GM12878 (cell line): Measurements from ENCODE around the gene TREML2. TPM values are rescaled to one million over a fixed set of nuclear protein-coding genes. Genes with fewer than 3 reads are reported as not detected.
"Not testable (repeated sequence)": the region's sequence is repeated elsewhere in the genome, so short reads cannot be mapped to it uniquely, and the experiment has no call there.

Source experiments
- ATAC-seq: fragments of 200-7000 bp; cut with Tn5 transposase; 3 replicates; pipeline ENCODE4 v1.9.1; 2020; ENCODE audit warnings: mild to moderate bottlenecking, moderate library complexity
- BruUV-seq: library from RNA; stranded (reverse); fragments of 400-500 nt; replicated peaks from 2 replicates; lab custom pipeline; 2021; lab: Mats Ljungman, UMichigan
- CTCF ChIA-PET: fragments of 300-600 bp; sonication (Branson Sonifier 250); formaldehyde crosslinking; extraction: SDS; loops from one replicate; lab custom pipeline; 2021; ENCODE audit warnings: inconsistent platforms; lab: Yijun Ruan, JAX
- POLR2A ChIA-PET: fragments of 350-600 bp; formaldehyde crosslinking; extraction: SDS; loops from one replicate; lab custom pipeline; 2021; ENCODE audit warnings: inconsistent platforms; lab: Charles Lee
- RAD21 ChIA-PET: fragments of 300-600 bp; sonication (Branson Sonifier 250); formaldehyde crosslinking; loops from one replicate; lab custom pipeline; 2023; ENCODE audit warnings: antibody characterized with exemption; ENCODE audit not compliant: unreplicated experiment; lab: Charles Lee
- SMC1A ChIA-PET: fragments of 300-600 bp; sonication (Branson Sonifier 250); formaldehyde crosslinking; loops from one replicate; lab custom pipeline; 2023; ENCODE audit not compliant: unreplicated experiment, uncharacterized antibody; lab: Charles Lee
- DNase-seq: peaks from one replicate; pipeline ENCODE4 v3.0.0-alpha.2; 2011; ENCODE audit warnings: low read depth, low spot score
- FAIRE-seq: peaks from 3 replicates; lab custom pipeline; 2011; peaks lifted over from hg19 to GRCh38; lab: Jason Lieb, UNC
- H2AFZ ChIP-seq: 2 replicates; pipeline ENCODE4 v1.6.0; 2011; ENCODE audit warnings: low read depth, low read length, control low read depth; ENCODE audit not compliant: control insufficient read depth
- H3K27ac ChIP-seq: 2 replicates; pipeline ENCODE4 v1.5.1; 2011; ENCODE audit warnings: control low read depth; ENCODE audit not compliant: control insufficient read depth, insufficient read depth
- H3K27me3 ChIP-seq, 2 experiments: replicated peaks in 1 of 2; 2 replicates each; pipeline versions ENCODE4 v1.6.0 to v1.6.1; 2011; ENCODE audit warnings: low read length in 1 of 2; ENCODE audit not compliant: control insufficient read depth in 2 of 2, insufficient read depth in 2 of 2
- H3K36me3 ChIP-seq, 2 experiments: 2 replicates each; pipeline ENCODE4 v1.5.1; 2011; ENCODE audit warnings: low read length in 1 of 2; ENCODE audit not compliant: control insufficient read depth in 2 of 2, insufficient read depth in 2 of 2
- H3K4me1 ChIP-seq: 2 replicates; pipeline ENCODE4 v1.6.1; 2011; ENCODE audit warnings: mild to moderate bottlenecking, low read length, moderate library complexity, mixed read lengths; ENCODE audit not compliant: control insufficient read depth, insufficient read depth
- H3K4me2 ChIP-seq: 2 replicates; pipeline ENCODE4 v1.6.0; 2011; ENCODE audit warnings: control low read depth; ENCODE audit not compliant: control insufficient read depth, insufficient read depth
- H3K4me3 ChIP-seq: fragments of 200-600 bp; sonication (generic); 2 replicates; pipeline ENCODE4 v1.5.1; 2016
- H3K79me2 ChIP-seq: 2 replicates; pipeline ENCODE4 v1.6.0; 2011; ENCODE audit warnings: low read length; ENCODE audit not compliant: control insufficient read depth, insufficient read depth
- H3K9ac ChIP-seq: 2 replicates; pipeline ENCODE4 v1.8.0; 2011; ENCODE audit warnings: low read length, control low read depth, mixed read lengths; ENCODE audit not compliant: control insufficient read depth, insufficient read depth
- H3K9me3 ChIP-seq: replicated peaks from 3 replicates; pipeline ENCODE4 v1.5.1; 2011; ENCODE audit warnings: mild to moderate bottlenecking, low read length; ENCODE audit not compliant: control insufficient read depth, insufficient read depth
- H4K20me1 ChIP-seq: 2 replicates; pipeline ENCODE4 v1.6.0; 2011; ENCODE audit not compliant: control insufficient read depth, insufficient read depth
- ELK1 ChIP-seq: IDR thresholded peaks from 2 replicates; pipeline ENCODE4 v1.6.1; 2012; ENCODE audit warnings: low read depth, low read length, improper control_type of control experiment
- PKNOX1 ChIP-seq: fragments of 450-650 bp; IDR thresholded peaks from 2 replicates; pipeline ENCODE4 v1.6.1; 2016; ENCODE audit warnings: mild to moderate bottlenecking
- USF2 ChIP-seq: IDR thresholded peaks from 2 replicates; pipeline ENCODE4 v1.6.1; 2011; ENCODE audit warnings: low read depth, low read length, improper control_type of control experiment, borderline replicate concordance
- WGBS: methylation state at CpG from one replicate; pipeline ENCODE4 v1.1.6; 2016; ENCODE audit warnings: low lambda C conversion rate; ENCODE audit not compliant: insufficient replicate concordance, insufficient coverage; ENCODE audit errors: missing lambda C conversion rate; 5-methylcytosine and 5-hydroxymethylcytosine counted together
- in situ Hi-C: fragments of 300-500 bp; cut with MboI; formaldehyde crosslinking; loops from 9 replicates; pipeline ENCODE4 v1.14.3; 2018; ENCODE audit warnings: mixed read lengths
- intact Hi-C: fragments of 100-400 bp; cut with micrococcal nuclease; formaldehyde crosslinking; loops from one replicate; pipeline ENCODE4 v1.14.2; 2022; ENCODE audit not compliant: unreplicated experiment
- polyA plus RNA-seq, 11 experiments: library from polyadenylated mRNA; depleted of rRNA in 4 of 11; unstranded in 6 of 11; stranded (reverse) in 5 of 11; fragments of >200 nt; fragmentation: Nextera tagmentation in 4 of 11; fragmentation: Illumina TruSeq in 1 of 11; extraction: Ambion mirVana in 4 of 11; extraction: Trizol in 1 of 11; gene quantifications; 1 replicate in 1 of 11; 2 replicates in 10 of 11; pipeline versions ENCODE4 v1.2.1 to v1.2.3, GENCODE V29; 2011 to 2016; ENCODE audit warnings: inconsistent platforms in 2 of 11, missing spikeins in 2 of 11, low read depth in 1 of 11
- total RNA-seq, 4 experiments: library from RNA; depleted of rRNA in 3 of 4; stranded (reverse); fragments of >200 nt in 3 of 4; fragmentation: Illumina TruSeq in 1 of 4; extraction: Trizol in 1 of 4; gene quantifications; 2 replicates each; pipeline versions ENCODE4 v1.2.1 to v1.2.3, GENCODE V29; 2013 to 2021

Gene TREML2
- total and polyA plus RNA-seq, 10 of the 15 experiments (the other 5 are each of a cell fraction or from before 2014, with no cell fraction given) = 0.49 to 9.1 (median 7.3) TPM

- not testable (repeated sequence) for FAIRE-seq, H3K27ac ChIP-seq, H3K27me3 ChIP-seq, H2AFZ ChIP-seq
- TF ChIP-seq PKNOX1 = 0 out of 2 replicates have a peak, but pooled peaks have one; percentile 25
- TF ChIP-seq, all 136 proteins: peak for 1; not testable (repeated sequence) for 135
- POLR2A ChIA-PET, intact Hi-C loops, H3K9ac ChIP-seq, H3K79me2 ChIP-seq, H3K4me3 ChIP-seq, RAD21 ChIA-PET, ATAC-seq, H4K20me1 ChIP-seq, in situ Hi-C loops, H3K4me1 ChIP-seq, H3K36me3 ChIP-seq, DNase-seq, H3K4me2 ChIP-seq, BruUV-seq: not testable (repeated sequence)
- ChIA-PET CTCF (interaction anchor here (0.6 to 2.2 kb wide), 6 partner anchors 8 to 145 kb away, joined by 3 to 9 read pairs (median 3); no protein-coding TSS in a partner anchor), SMC1A (interaction anchor here (0.7 to 2.1 kb wide), 3 partner anchors 7 to 129 kb away, joined by 3 to 5 read pairs (median 3); no protein-coding TSS in a partner anchor)
- H3K9me3 ChIP-seq = peaks cover 17% of the 10 kb centered on the region
Observed at GRCh38 chr6:41189046-41189445, 11.9 kb downstream of the TREML2 start.

GRCh38 chr6:41187924-41188886, 12.7 kb downstream of the TREML2 start:
- TF ChIP-seq USF2 = no peak
- TF ChIP-seq ELK1 = no peak
- TF ChIP-seq, all 136 proteins: peak for 0
- WGBS = 64% methylated on average over 8 of the region's 8 CpGs
- DNase-seq = no peak
- H3K27ac ChIP-seq = no peak overlapping the region
- H3K9ac ChIP-seq = no peak overlapping the region
- intact Hi-C loops (no loop called here), in situ Hi-C loops (no loop called here)
- no peak overlapping the region for H3K4me3 ChIP-seq
- H3K79me2 ChIP-seq = no peaks in the 10 kb centered on the region
- H3K4me2 ChIP-seq = no peak overlapping the region
- SMC1A ChIA-PET = interaction anchor here (0.7 to 2.1 kb wide), 5 partner anchors 9 to 130 kb away, joined by 3 to 5 read pairs (median 3); no protein-coding TSS in a partner anchor
- no TSS peak for BruUV-seq
- H3K36me3 ChIP-seq = peaks cover 0 to 4% of the 10 kb centered on the region in 2 experiments; a peak in 2 of 4 replicates
- CTCF ChIA-PET = interaction anchor here (0.6 to 2.2 kb wide), 6 partner anchors 9 to 146 kb away, joined by 3 to 9 read pairs (median 3); no protein-coding TSS in a partner anchor
- H3K9me3 ChIP-seq = peaks cover 17% of the 10 kb centered on the region
- POLR2A ChIA-PET = interaction anchor here (0.5 kb wide), 1 partner anchor 1627 kb away, joined by 4 read pairs; no protein-coding TSS in a partner anchor
- H3K27me3 ChIP-seq = no peaks in the 10 kb centered on the region
- FAIRE-seq = no peak
- no peak overlapping the region for H2AFZ ChIP-seq
- ATAC-seq = no peak
- no peaks in the 10 kb centered on the region for H4K20me1 ChIP-seq
- H3K4me1 ChIP-seq = no peaks in the 10 kb centered on the region
- RAD21 ChIA-PET = no interaction called here
